Uterus (tissue), 2 donors: Measurements from ENCODE around the gene GSC2.

Source experiments
- POLR2A ChIP-seq, 2 donors: fragments of 450-650 bp; IDR thresholded peaks; one replicate each; pipeline ENCODE4 v1.6.1; 2016; ENCODE audit warnings: antibody characterized with exemption in 2 of 2, mild to moderate bottlenecking in 1 of 2, moderate library complexity in 1 of 2
- TF ChIP-seq, protein P1 (sequence below), 4 experiments: fragments of 200-600 bp in 2 of 4; fragments of 450-650 bp in 2 of 4; sonication (generic) in 2 of 4; IDR thresholded peaks; one replicate each; pipeline ENCODE4 v1.5.1; 2016 to 2019; ENCODE audit warnings: antibody characterized with exemption in 4 of 4, mild to moderate bottlenecking in 2 of 4, moderate library complexity in 1 of 4

DNA sequence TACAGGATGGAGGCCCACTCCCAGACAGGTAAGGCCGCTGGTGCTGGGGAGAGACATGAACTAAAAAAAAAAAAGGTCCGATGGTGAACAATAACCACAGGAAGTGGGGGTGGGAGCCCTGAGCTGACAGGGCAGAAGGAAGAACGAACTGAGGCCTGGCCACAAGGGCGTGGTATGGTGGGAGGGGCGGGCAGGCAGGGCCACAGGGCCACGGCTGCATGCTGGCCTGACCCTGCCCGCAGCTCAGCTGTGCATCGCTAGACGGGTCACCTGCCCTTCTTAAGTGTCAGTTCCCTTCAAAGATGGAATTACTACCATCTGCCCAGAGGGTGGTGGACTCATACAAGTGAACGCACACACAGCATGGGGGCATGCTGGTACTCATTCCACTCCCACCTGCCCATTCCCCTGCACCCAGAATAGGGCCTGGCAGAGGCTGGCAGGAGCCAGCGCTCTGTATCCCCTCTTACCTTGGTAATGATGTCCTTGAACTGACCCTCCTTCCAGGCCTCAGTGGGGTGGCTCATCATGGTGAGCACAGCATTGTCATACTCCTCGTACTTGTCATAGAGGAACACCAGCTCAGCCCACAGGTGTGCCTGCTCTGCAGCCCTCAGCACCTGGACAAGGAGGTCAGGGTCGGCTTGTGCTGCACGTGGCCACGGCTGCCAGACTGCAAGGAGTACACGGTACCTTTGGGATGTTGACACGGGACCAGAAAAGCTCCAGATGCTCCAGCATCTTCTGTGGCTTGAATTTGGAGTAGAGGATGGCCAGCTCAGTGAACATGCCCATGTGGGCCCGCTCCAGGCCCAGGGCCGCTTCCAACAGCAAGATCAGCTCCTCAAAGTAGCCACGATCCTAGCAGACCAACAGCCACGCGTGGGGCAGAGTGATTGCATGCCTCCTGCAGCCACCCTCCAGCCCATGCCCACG lies 46.0 kb upstream of the GSC2 start:
- TF ChIP-seq, protein P1, sequence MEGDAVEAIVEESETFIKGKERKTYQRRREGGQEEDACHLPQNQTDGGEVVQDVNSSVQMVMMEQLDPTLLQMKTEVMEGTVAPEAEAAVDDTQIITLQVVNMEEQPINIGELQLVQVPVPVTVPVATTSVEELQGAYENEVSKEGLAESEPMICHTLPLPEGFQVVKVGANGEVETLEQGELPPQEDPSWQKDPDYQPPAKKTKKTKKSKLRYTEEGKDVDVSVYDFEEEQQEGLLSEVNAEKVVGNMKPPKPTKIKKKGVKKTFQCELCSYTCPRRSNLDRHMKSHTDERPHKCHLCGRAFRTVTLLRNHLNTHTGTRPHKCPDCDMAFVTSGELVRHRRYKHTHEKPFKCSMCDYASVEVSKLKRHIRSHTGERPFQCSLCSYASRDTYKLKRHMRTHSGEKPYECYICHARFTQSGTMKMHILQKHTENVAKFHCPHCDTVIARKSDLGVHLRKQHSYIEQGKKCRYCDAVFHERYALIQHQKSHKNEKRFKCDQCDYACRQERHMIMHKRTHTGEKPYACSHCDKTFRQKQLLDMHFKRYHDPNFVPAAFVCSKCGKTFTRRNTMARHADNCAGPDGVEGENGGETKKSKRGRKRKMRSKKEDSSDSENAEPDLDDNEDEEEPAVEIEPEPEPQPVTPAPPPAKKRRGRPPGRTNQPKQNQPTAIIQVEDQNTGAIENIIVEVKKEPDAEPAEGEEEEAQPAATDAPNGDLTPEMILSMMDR (IDR thresholded peaks at IDR 0.05) = no peak
- TF ChIP-seq POLR2A (IDR thresholded peaks at IDR 0.05) = no peak
